GM12874 (cell line): ENCODE data around the gene CEMP1.

Experiments
- CTCF ChIP-seq: IDR thresholded peaks from 2 replicates; pipeline ENCODE4 v1.5.1; 2011; ENCODE audit warnings: low read depth, mild to moderate bottlenecking, control low read depth, low read length, moderate library complexity; ENCODE audit not compliant: insufficient read depth

The CEMP1 gene

GRCh38 chr16:2519711-2520080 lies 11.5 kb downstream of the CEMP1 start:
- TF ChIP-seq CTCF: no peak

- TF ChIP-seq CTCF: no peak
Measured at GRCh38 chr16:2518823-2519710, 12.1 kb downstream of the CEMP1 start.

- TF ChIP-seq CTCF: no peak
Measured at GRCh38 chr16:2517954-2518605, 13.1 kb downstream of the CEMP1 start.

GRCh38 chr16:2516391-2517240 lies 14.6 kb downstream of the CEMP1 start:
- TF ChIP-seq CTCF: no peak

- no peak for TF ChIP-seq CTCF
Measured at GRCh38 chr16:2515180-2515851, 15.9 kb downstream of the CEMP1 start.

GRCh38 chr16:2514333-2515179 lies 16.7 kb downstream of the CEMP1 start:
- TF ChIP-seq CTCF: no peak
